OCI-M2 (cell line): ENCODE data around the gene CAND2.
"Not testable (repeated sequence)": the region's sequence is repeated elsewhere in the genome, so short reads cannot be mapped to it uniquely, and the experiment has no call there.

ENCODE experiments used
- DNase-seq: peaks from one replicate; lab custom pipeline; 2025; ENCODE audit not compliant: unreplicated experiment; lab: John Stamatoyannopoulos, UW

The CAND2 gene

DNA sequence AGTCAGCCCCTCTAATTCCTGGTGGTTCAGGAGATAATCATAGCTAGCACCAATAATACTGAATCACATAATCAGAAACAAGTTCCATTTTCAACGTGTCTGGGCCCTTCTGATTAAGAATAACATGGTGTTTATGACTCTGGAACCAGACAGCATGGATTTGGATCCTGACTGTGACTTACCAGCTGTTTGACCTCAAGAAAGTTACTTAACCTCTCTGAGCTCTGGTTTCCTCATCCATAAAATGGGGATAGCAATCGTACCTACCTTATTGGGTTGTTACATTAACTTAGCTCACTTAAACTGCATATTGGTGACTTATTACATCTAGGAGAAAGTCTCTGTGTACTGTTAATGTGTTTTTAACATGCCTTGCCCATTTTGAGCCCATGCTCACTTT is 26.7 kb upstream of the CAND2 start:
- no peak for DNase-seq

DNA sequence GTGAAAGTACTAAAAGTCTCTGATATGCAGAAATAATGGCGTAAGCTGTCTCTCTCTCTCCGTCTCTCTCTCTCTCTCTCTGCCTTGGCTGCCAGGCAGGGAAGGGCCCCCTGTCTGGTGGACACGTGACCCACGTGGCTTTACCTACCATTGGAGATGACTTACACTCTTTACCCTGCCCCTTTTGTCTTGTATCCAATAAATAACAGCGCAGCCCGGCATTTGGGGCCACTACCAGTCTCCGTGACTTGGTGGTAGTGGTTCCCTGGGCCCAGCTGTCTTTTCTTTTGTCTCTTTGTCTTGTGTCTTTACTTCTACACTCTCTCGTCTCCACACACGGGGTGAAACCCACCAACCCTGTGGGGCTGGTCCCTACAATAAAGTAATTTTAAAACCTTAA is 25.2 kb upstream of the CAND2 start:
- DNase-seq, result no peak

GRCh38 chr3:12772462-12772861 is 24.0 kb upstream of the CAND2 start:
- no peak for DNase-seq

DNA sequence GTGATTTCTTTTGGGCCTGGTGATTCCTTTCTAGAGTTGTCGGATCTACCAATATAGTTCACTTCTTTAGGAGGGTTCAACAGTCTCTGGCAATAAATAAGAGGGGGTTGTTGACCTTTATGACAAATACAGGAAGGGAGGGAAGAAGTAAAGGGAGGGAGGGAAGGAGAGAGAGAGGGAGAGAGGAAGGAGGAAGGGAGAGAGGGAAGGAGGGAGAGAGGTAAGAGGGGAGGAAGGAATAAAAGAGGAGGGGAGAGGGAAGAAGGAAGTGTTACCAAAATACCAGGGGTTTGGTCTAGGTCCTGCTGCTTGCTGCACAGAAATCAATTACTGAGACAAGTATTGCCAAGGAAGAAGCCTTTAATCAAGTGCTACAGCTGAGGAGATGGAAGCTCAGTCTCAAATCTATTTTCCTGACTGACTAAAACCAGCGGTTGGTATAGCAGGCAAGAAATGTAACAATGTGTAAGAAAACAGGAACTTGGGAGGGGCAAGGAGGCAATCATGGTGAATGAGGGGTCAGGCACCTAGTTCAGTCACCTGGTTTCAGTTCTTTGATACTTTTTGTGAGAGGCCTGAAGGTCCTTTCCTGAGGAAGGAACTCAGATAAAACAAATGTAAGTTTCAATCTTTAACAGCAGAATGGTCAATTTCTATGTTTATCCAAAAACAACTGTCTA is 23.3 kb upstream of the CAND2 start:
- DNase-seq, result no peak

- DNase-seq, result no peak
Observed at GRCh38 chr3:12773710-12774086, 22.8 kb upstream of the CAND2 start.

DNA sequence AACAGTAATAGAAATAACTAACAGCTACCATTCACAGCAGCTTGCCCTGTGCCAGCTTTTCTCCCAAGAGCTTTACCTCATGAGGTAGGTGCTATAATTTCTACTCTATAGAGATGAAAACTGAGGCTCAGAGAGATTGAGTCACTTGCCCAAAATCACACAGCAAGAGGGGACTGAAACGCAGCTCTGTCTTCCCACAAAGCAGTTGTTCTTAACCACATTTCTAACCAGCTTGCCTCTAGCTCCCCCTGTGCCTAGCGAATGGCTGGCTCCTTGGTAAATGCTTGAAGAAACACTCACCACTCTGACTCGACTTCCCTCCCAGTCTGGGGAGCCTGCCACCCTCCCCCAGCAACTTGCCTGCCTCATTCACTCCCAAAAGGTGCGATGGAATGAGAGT is 21.9 kb upstream of the CAND2 start:
- no peak for DNase-seq

DNA sequence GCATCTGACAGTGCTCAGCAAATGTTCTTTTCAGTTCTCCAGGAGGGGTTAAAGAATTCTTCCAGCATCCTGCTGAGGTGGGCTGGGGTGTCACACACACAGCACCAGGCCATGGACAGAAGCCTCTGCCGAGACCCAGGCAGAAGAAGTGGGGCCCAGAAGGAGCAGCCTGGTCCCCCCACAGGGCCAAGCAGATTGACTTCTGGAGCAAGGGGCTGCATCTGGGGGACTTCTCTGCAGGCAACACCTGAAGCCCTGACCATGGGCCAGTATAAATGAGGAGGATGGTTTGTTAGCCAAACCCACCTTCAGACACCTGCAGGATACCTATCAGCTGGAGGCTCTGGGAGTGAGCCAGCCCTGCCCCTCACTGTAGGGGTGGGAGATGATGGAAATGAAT is 21.3 kb upstream of the CAND2 start:
- DNase-seq, result no peak

DNA sequence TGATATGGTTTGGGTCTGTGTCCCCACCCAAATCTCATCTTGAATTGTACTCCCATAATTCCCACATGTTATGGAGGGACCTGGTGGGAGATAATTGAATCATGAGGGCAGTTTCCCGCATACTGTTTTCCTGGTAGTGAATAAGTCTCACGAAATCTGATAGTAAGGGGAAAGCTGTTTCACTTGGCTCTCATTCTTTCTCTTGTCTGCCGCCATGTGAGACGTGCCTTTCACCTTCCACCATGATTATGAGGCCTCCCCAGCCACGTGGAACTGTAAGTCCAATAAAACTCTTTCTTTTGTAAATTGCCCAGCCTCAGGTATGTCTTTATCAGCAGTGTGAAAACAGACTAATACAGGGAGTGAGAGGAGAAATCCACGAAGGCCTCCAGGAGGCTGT is 20.5 kb upstream of the CAND2 start:
- not testable (repeated sequence) for DNase-seq

GRCh38 chr3:12777171-12777570 is 19.3 kb upstream of the CAND2 start:
- DNase-seq, result no peak

DNA sequence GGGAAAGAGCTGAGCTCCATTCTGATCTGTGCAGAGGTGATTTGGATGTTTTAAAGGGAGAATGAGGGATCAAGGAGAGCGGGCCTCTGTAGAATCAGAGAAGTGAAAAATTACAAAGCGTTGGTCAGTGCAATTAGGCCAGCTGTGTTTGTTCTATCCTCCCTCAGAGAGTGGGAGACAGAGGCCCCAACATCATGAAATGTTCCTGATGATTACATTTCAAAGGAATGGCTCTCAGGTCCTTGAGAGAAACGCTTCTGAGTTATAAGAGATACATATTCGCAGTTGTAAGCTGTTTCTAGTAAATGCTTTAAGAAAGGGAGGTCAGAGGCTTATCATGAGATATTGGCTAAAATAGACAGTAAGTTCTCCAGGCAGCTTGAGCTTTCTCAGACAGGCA is 15.7 kb upstream of the CAND2 start:
- DNase-seq, result no peak

DNA sequence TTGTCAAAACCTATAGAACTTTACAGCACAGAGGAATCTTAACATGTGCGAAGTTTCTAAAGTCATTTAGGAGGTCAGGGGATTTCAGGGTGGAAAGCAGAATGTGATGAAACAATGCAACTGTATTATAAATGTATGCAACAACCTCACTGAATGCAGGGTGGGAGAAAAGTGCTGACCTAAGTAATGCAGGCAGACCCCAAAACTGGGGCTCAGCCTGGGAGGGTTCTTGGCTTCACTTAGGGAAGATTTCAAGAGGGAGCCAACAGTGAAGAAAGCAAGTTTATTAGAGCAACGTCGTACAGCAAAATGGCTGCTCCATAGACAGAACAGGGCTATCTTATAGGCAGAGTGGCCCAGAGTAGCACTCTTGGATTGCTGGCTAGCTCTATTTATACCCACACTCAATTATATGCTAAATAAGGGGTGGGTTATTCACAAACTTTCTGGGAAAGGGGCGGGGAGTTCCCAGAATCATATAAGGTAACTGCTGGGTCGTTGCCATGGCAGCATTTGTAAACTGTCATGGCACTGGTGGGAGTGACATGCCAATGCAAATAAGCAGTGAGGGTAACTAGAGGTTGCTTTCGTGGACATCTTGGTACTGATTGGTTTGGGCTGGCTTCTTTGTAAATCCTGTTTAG is 14.2 kb upstream of the CAND2 start:
- DNase-seq, result no peak

DNA sequence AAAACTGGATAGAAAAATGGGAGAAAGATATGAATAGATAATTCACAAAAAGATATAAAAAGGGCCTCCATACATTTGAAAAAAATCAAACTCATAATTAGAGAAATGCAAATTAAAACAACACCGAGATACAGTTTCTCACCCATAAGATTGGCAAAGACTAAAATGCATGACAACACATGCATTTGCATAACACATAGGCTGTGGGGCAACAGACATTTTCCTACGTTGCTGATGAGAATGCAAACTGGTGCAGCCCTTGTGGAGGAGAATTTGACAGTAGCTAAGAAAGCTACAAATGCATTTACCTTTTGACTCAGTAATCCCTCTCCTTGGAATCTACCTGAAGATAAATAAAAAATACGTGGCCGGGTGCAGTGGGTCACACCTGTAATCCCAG is 11.4 kb upstream of the CAND2 start:
- no peak for DNase-seq

- not testable (repeated sequence) for DNase-seq
Observed at GRCh38 chr3:12787346-12787745, 9.1 kb upstream of the CAND2 start.

DNA sequence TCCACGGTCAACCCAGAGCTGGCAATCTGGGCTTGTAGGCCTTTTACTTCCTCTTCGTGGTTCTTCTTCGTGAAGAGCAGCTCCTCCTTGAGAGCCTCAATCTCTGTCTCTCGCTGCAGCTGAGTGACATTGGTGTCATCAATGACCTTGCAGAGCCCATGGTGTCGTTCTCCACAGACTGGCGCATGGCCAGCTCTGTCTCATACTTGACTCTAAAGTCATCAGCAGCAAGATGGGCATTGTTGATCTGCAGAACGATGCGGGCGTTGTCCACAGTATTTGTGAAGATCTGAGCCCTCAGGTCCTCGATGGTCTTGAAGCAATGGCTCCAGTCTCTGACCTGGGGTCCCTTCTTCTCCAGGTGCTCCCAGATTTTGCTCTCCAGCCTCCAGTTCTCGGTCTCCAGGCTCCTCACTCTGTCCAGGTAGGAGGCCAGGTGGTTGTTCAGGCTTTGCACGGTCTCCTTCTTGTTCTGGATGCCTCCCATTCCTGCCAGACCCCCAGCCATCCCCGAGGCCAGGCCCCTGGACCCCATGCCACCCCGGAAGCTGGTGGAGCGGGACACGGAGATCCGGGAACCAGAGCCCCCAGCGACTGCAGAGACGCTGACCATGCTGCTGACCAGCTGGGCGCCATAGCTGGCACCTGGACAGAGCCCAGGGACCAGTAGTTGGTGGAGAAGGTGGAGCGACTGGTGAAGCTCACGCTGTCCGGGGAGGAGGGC is 8.4 kb upstream of the CAND2 start:
- DNase-seq, result not testable (repeated sequence)

DNA sequence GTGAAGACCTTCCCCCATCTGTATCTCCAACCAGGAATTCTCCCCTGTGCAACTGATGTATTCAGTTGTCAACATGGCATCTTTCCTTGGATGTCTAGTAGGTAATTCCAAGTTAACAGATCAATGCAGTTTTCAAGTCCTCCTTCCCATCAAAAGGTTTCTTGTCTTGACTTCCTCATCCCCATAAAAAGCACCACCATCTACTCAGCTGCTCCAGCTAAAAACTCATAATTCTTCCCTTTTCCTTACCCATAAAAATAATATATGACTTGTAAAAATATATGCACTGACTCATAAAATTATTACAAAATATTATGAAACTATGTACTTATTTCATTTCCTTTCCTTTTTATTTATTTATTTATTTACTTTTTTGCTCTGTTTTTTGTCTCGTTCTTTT is 5.0 kb upstream of the CAND2 start:
- no peak for DNase-seq

GRCh38 chr3:12793701-12794100 is 2.8 kb upstream of the CAND2 start:
- DNase-seq, result no peak

DNA sequence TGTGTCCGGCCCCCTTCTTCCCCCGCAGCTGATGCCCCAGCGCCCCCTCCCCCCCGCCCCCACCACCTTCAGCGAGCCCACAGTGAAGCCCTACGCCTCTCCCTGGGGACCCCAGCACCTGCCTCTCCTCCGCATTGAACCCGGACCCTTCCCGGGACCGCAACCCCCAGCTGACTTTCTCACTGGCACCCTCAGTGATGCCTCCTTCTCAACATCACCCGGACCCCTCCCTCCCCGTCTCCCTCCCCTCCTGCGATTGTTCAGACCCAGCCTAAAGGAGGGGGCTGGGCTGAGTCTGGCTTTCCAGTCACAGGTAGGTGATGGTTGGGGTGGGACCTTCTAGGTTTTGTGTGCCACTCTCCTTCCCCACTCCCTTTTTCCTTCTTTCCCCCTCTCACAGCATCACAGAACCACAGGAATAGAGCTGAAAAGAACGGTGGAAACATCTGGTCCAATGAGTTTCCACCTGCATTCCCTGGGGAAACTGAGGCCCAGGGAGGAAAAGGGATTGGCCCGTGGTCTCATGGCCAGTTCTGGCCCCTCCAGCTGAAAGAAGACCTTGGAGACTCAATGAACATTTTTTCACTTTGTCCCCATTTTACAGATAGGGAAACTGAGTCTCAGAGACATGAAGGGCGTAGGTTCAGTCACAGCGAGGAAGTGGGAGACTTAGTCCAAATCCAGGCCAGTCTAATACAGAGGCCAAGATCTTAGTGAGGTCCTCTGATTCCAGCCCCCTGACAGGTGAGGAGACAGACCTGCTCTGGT is 828 bp downstream of the CAND2 start:
- no peak for DNase-seq

GRCh38 chr3:12797892-12798558 is 1.5 kb downstream of the CAND2 start:
- DNase-seq, result no peak

GRCh38 chr3:12798559-12799179 is 2.2 kb downstream of the CAND2 start:
- no peak for DNase-seq

- no peak for DNase-seq
Observed at GRCh38 chr3:12799525-12800440, 3.3 kb downstream of the CAND2 start.
